ENCODE results near the gene TMEM151A. TPM values are rescaled to one million over a fixed set of nuclear protein-coding genes. Genes with fewer than 3 reads are reported as not detected.

Gene TMEM151A
- total RNA-seq, result not detected
- long read RNA-seq, result 0 reads

GRCh38 chr11:66291706-66292542 is at the start of gene TMEM151A:
Gene TMEM151A (plus strand): TSS chr11:66291894. CDS start chr11:66292014, 120 bp downstream.
- H3K27me3 ChIP-seq (ENCODE audit: low read depth), result peaks cover 66% of the 10 kb centered on the region
- peaks cover 34% of the 10 kb centered on the region for H3K4me1 ChIP-seq
- H3K27ac ChIP-seq (replicated peaks), result no peak within 1 kb of the TSS
- H3K9me3 ChIP-seq (replicated peaks), result no peaks in the 10 kb centered on the region
- DNase-seq, result no peak
- TF ChIP-seq CTCF (IDR thresholded peaks at IDR 0.05; ENCODE audit: borderline replicate concordance), result no peak
- no peaks in the 10 kb centered on the region for H3K36me3 ChIP-seq
- peak within 1 kb of the TSS; percentile 60 for H3K4me3 ChIP-seq
- intact Hi-C loops (cut with micrococcal nuclease), result no loop called here

GRCh38 chr11:66242095-66242765 is 49.5 kb upstream of the TMEM151A start:
- no peak overlapping the region for H3K27ac ChIP-seq (replicated peaks)
- no peaks in the 10 kb centered on the region for H3K9me3 ChIP-seq (replicated peaks)
- H3K36me3 ChIP-seq, result peaks cover 53% of the 10 kb centered on the region
- no peak for TF ChIP-seq CTCF (IDR thresholded peaks at IDR 0.05; ENCODE audit: borderline replicate concordance)
- H3K4me3 ChIP-seq, result no peak overlapping the region
- DNase-seq, result peak; percentile 23
- intact Hi-C loops (cut with micrococcal nuclease), result no loop called here
- no peaks in the 10 kb centered on the region for H3K27me3 ChIP-seq (ENCODE audit: low read depth)
- peaks cover 14% of the 10 kb centered on the region for H3K4me1 ChIP-seq

GRCh38 chr11:66243782-66244535 is 47.7 kb upstream of the TMEM151A start:
- intact Hi-C loops (cut with micrococcal nuclease), result no loop called here

GRCh38 chr11:66247295-66247694 is 44.4 kb upstream of the TMEM151A start:
- intact Hi-C loops (cut with micrococcal nuclease), result no loop called here
- DNase-seq, result no peak
- Histone ChIP-seq H3K36me3 (peaks cover 14% of the 10 kb centered on the region), H3K4me1 (peaks cover 5% of the 10 kb centered on the region), H3K27ac (replicated peaks) (no peak overlapping the region), H3K27me3 (ENCODE audit: low read depth) (no peaks in the 10 kb centered on the region), H3K4me3 (no peak overlapping the region), H3K9me3 (replicated peaks) (no peaks in the 10 kb centered on the region)
- no peak for TF ChIP-seq CTCF (IDR thresholded peaks at IDR 0.05; ENCODE audit: borderline replicate concordance)

More at GRCh38 chr11:66243782-66244535, 47.7 kb upstream of the TMEM151A start:
- no peaks in the 10 kb centered on the region for H3K9me3 ChIP-seq (replicated peaks)
- H3K27ac ChIP-seq (replicated peaks), result no peak overlapping the region
- peaks cover 48% of the 10 kb centered on the region for H3K36me3 ChIP-seq
- H3K27me3 ChIP-seq (ENCODE audit: low read depth), result no peaks in the 10 kb centered on the region
- no peak for DNase-seq
- no peak for TF ChIP-seq CTCF (IDR thresholded peaks at IDR 0.05; ENCODE audit: borderline replicate concordance)
- peaks cover 14% of the 10 kb centered on the region for H3K4me1 ChIP-seq
- no peak overlapping the region for H3K4me3 ChIP-seq

- Histone ChIP-seq H3K4me3 (no peak overlapping the region), H3K27ac (replicated peaks) (no peak overlapping the region), H3K4me1 (peaks cover 4% of the 10 kb centered on the region), H3K9me3 (replicated peaks) (no peaks in the 10 kb centered on the region), H3K36me3 (peaks cover 9% of the 10 kb centered on the region), H3K27me3 (ENCODE audit: low read depth) (no peaks in the 10 kb centered on the region)
- intact Hi-C loops (cut with micrococcal nuclease), result no loop called here
- DNase-seq, result no peak
- TF ChIP-seq CTCF (IDR thresholded peaks at IDR 0.05; ENCODE audit: borderline replicate concordance), result no peak
Observed at GRCh38 chr11:66247801-66248200, 43.9 kb upstream of the TMEM151A start.

Measured in left ventricle myocardium inferior (tissue), 1 donor.